SJCRH30 (cell line): Measurements from ENCODE around the gene CD1E. TPM values are rescaled to one million over a fixed set of nuclear protein-coding genes. Genes with fewer than 3 reads are reported as not detected.

Experiments used
- DNase-seq, 2 experiments: peaks; one replicate each; pipeline ENCODE4 v3.0.0-alpha.2; 2015 to 2020
- H3K27ac ChIP-seq: fragments of 250-450 bp; sonication (Bioruptor Pico); 2 replicates; pipeline ENCODE4 v1.5.1; 2020; ENCODE audit warnings: mild to moderate bottlenecking, moderate library complexity
- H3K27me3 ChIP-seq: fragments of 250-450 bp; sonication (Bioruptor Pico); 2 replicates; pipeline ENCODE4 v1.5.1; 2020; ENCODE audit warnings: mild to moderate bottlenecking, moderate library complexity
- H3K36me3 ChIP-seq: fragments of 250-450 bp; sonication (Bioruptor Pico); 2 replicates; pipeline ENCODE4 v1.5.1; 2020; ENCODE audit warnings: mild to moderate bottlenecking, moderate library complexity
- H3K4me1 ChIP-seq: fragments of 250-450 bp; sonication (Bioruptor Pico); 2 replicates; pipeline ENCODE4 v1.5.1; 2020; ENCODE audit warnings: mild to moderate bottlenecking, moderate library complexity
- H3K4me3 ChIP-seq: fragments of 250-450 bp; sonication (Bioruptor Pico); 2 replicates; pipeline ENCODE4 v1.5.1; 2020; ENCODE audit warnings: mild to moderate bottlenecking, moderate library complexity
- H3K9me3 ChIP-seq: fragments of 250-450 bp; sonication (Bioruptor Pico); replicated peaks from 2 replicates; pipeline ENCODE4 v1.5.1; 2020; ENCODE audit warnings: mild to moderate bottlenecking, moderate library complexity
- total RNA-seq: library from RNA; depleted of rRNA; stranded (reverse); fragments of >200 nt; shearing (Covaris generic); gene quantifications from 2 replicates; pipeline ENCODE4 v1.2.3, GENCODE V29; 2014; rRNA removed

The CD1E gene
- 0.10 and 0.34 TPM in 2 replicates for total RNA-seq

GRCh38 chr1:158353303-158354075 is at the start of gene CD1E:
Gene CD1E, plus strand, starts transcription at chr1:158353894. Its CDS starts 95 bp downstream, at chr1:158353989.
- Histone ChIP-seq H3K27ac (no peak within 1 kb of the TSS), H3K9me3 (no peaks in the 10 kb centered on the region), H3K4me3 (no peak within 1 kb of the TSS), H3K36me3 (no peaks in the 10 kb centered on the region), H3K27me3 (no peaks in the 10 kb centered on the region), H3K4me1 (no peaks in the 10 kb centered on the region)
- no peak for DNase-seq

GRCh38 chr1:158310623-158311022 is 43.1 kb upstream of the CD1E start:
- Histone ChIP-seq H3K27ac (no peak overlapping the region), H3K4me3 (no peak overlapping the region), H3K36me3 (no peaks in the 10 kb centered on the region), H3K9me3 (no peaks in the 10 kb centered on the region), H3K27me3 (no peaks in the 10 kb centered on the region), H3K4me1 (no peaks in the 10 kb centered on the region)
- no peak for DNase-seq

- Histone ChIP-seq H3K4me3 (no peak overlapping the region), H3K4me1 (no peaks in the 10 kb centered on the region), H3K27me3 (no peaks in the 10 kb centered on the region), H3K27ac (no peak overlapping the region), H3K36me3 (no peaks in the 10 kb centered on the region), H3K9me3 (no peaks in the 10 kb centered on the region)
- DNase-seq: no peak
These were observed 42.6 kb upstream of the CD1E start for GRCh38 chr1:158311066-158311465.

GRCh38 chr1:158323866-158324265 is 29.8 kb upstream of the CD1E start:
- H3K36me3 ChIP-seq: no peaks in the 10 kb centered on the region
- no peaks in the 10 kb centered on the region for H3K9me3 ChIP-seq
- H3K4me1 ChIP-seq: no peaks in the 10 kb centered on the region
- H3K27me3 ChIP-seq: no peaks in the 10 kb centered on the region
- DNase-seq: no peak
- no peak overlapping the region for H3K4me3 ChIP-seq
- H3K27ac ChIP-seq: no peak overlapping the region

- Histone ChIP-seq H3K9me3 (no peaks in the 10 kb centered on the region), H3K4me1 (no peaks in the 10 kb centered on the region), H3K36me3 (no peaks in the 10 kb centered on the region), H3K4me3 (no peak overlapping the region), H3K27me3 (no peaks in the 10 kb centered on the region), H3K27ac (no peak overlapping the region)
- DNase-seq: no peak
These were observed 29.3 kb upstream of the CD1E start for GRCh38 chr1:158324395-158324794.

GRCh38 chr1:158327481-158327880 is 26.2 kb upstream of the CD1E start:
- Histone ChIP-seq H3K9me3 (no peaks in the 10 kb centered on the region), H3K36me3 (no peaks in the 10 kb centered on the region), H3K4me3 (no peak overlapping the region), H3K27ac (no peak overlapping the region), H3K4me1 (no peaks in the 10 kb centered on the region), H3K27me3 (no peaks in the 10 kb centered on the region)
- DNase-seq: no peak

GRCh38 chr1:158328426-158328825 is 25.3 kb upstream of the CD1E start:
- Histone ChIP-seq H3K4me1 (no peaks in the 10 kb centered on the region), H3K27me3 (no peaks in the 10 kb centered on the region), H3K4me3 (no peak overlapping the region), H3K9me3 (no peaks in the 10 kb centered on the region), H3K27ac (no peak overlapping the region), H3K36me3 (no peaks in the 10 kb centered on the region)
- no peak for DNase-seq

- H3K27me3 ChIP-seq: no peaks in the 10 kb centered on the region
- H3K27ac ChIP-seq: no peak overlapping the region
- H3K4me3 ChIP-seq: no peak overlapping the region
- no peaks in the 10 kb centered on the region for H3K36me3 ChIP-seq
- DNase-seq: no peak
- no peaks in the 10 kb centered on the region for H3K4me1 ChIP-seq
- no peaks in the 10 kb centered on the region for H3K9me3 ChIP-seq
These were observed 24.4 kb upstream of the CD1E start for GRCh38 chr1:158329300-158329699.

- DNase-seq: no peak
- Histone ChIP-seq H3K9me3 (no peaks in the 10 kb centered on the region), H3K36me3 (no peaks in the 10 kb centered on the region), H3K4me1 (no peaks in the 10 kb centered on the region), H3K4me3 (no peak overlapping the region), H3K27me3 (no peaks in the 10 kb centered on the region), H3K27ac (no peak overlapping the region)
These were observed 24.0 kb upstream of the CD1E start for GRCh38 chr1:158329733-158330132.

GRCh38 chr1:158330391-158331105 is 23.1 kb upstream of the CD1E start:
- no peak overlapping the region for H3K27ac ChIP-seq
- H3K4me3 ChIP-seq: no peak overlapping the region
- H3K27me3 ChIP-seq: no peaks in the 10 kb centered on the region
- no peaks in the 10 kb centered on the region for H3K36me3 ChIP-seq
- no peaks in the 10 kb centered on the region for H3K9me3 ChIP-seq
- no peaks in the 10 kb centered on the region for H3K4me1 ChIP-seq
- no peak for DNase-seq

GRCh38 chr1:158331106-158331425 is 22.6 kb upstream of the CD1E start:
- Histone ChIP-seq H3K36me3 (no peaks in the 10 kb centered on the region), H3K4me1 (no peaks in the 10 kb centered on the region), H3K27me3 (no peaks in the 10 kb centered on the region), H3K27ac (no peak overlapping the region), H3K9me3 (no peaks in the 10 kb centered on the region), H3K4me3 (no peak overlapping the region)
- DNase-seq: no peak

- no peaks in the 10 kb centered on the region for H3K36me3 ChIP-seq
- no peaks in the 10 kb centered on the region for H3K4me1 ChIP-seq
- DNase-seq: no peak
- no peaks in the 10 kb centered on the region for H3K9me3 ChIP-seq
- no peaks in the 10 kb centered on the region for H3K27me3 ChIP-seq
- H3K4me3 ChIP-seq: no peak within 1 kb of the TSS
- no peak within 1 kb of the TSS for H3K27ac ChIP-seq
These were observed 22.1 kb upstream of the CD1E start, which contains the start of gene CD1B for GRCh38 chr1:158331481-158332150. Gene CD1B, minus strand, starts transcription at chr1:158331531. Its CDS starts 108 bp downstream, at chr1:158331423.

- DNase-seq: no peak
- no peak overlapping the region for H3K4me3 ChIP-seq
- H3K27me3 ChIP-seq: no peaks in the 10 kb centered on the region
- no peak overlapping the region for H3K27ac ChIP-seq
- H3K36me3 ChIP-seq: no peaks in the 10 kb centered on the region
- H3K9me3 ChIP-seq: no peaks in the 10 kb centered on the region
- no peaks in the 10 kb centered on the region for H3K4me1 ChIP-seq
These were observed 20.1 kb upstream of the CD1E start for GRCh38 chr1:158333405-158334155.

- no peaks in the 10 kb centered on the region for H3K9me3 ChIP-seq
- DNase-seq: no peak
- no peaks in the 10 kb centered on the region for H3K27me3 ChIP-seq
- no peaks in the 10 kb centered on the region for H3K4me1 ChIP-seq
- H3K27ac ChIP-seq: no peak overlapping the region
- H3K4me3 ChIP-seq: no peak overlapping the region
- no peaks in the 10 kb centered on the region for H3K36me3 ChIP-seq
These were observed 19.0 kb upstream of the CD1E start for GRCh38 chr1:158334526-158335212.
